GM11168 (cell line): ENCODE data around the gene SORL1.

ENCODE experiments used
- in situ Hi-C: fragments of 300-500 bp; cut with MboI; formaldehyde crosslinking; loops from one replicate; pipeline ENCODE4 v1.12.0; 2022; ENCODE audit warnings: low sequenced_read_pairs; ENCODE audit not compliant: unreplicated experiment

SORL1 gene

DNA sequence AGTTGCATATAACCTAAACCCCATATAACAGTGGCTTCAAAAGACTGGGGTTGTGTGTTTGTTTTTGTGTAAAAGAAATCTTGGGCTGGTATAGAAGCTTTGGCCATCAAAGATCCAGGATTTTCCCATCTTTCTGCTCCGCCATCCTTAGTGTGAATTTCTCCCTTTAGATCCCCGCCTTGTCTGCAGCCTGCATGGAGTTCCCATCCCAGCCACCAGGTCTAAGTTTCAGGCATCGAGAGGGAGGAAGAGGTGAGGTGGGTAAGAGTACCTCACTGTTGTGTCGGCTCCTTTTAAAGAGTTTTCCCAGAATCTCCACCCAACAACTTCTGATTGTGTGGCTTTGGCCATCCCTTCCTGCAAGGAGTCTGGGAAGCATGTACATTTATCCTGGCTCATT, 196.2 kb downstream of the SORL1 start:
- in situ Hi-C loops, result no loop called here

DNA sequence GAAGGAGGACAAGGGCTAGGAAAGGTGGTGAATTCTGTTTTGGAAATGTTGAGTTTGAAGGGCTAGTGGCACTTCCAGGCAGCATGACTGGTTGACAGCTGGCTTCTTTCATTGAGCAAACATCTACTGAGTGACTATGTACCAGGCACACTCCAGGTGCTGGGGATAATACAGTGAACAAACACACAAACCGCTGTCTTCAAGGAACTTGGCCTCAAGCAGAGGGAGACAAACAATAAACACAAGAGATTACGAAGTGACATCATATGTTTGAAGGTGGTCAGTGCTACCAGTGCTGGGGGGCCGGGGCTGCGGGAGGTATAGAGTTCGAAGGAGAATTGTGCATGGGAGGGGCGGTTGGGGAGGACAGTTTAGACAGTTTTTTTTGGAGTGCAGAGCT, 197.7 kb downstream of the SORL1 start:
- in situ Hi-C loops, result loop anchor here (10.0 to 25.0 kb wide), 2 partner anchors 555 to 863 kb away; no protein-coding TSS in a partner anchor

DNA sequence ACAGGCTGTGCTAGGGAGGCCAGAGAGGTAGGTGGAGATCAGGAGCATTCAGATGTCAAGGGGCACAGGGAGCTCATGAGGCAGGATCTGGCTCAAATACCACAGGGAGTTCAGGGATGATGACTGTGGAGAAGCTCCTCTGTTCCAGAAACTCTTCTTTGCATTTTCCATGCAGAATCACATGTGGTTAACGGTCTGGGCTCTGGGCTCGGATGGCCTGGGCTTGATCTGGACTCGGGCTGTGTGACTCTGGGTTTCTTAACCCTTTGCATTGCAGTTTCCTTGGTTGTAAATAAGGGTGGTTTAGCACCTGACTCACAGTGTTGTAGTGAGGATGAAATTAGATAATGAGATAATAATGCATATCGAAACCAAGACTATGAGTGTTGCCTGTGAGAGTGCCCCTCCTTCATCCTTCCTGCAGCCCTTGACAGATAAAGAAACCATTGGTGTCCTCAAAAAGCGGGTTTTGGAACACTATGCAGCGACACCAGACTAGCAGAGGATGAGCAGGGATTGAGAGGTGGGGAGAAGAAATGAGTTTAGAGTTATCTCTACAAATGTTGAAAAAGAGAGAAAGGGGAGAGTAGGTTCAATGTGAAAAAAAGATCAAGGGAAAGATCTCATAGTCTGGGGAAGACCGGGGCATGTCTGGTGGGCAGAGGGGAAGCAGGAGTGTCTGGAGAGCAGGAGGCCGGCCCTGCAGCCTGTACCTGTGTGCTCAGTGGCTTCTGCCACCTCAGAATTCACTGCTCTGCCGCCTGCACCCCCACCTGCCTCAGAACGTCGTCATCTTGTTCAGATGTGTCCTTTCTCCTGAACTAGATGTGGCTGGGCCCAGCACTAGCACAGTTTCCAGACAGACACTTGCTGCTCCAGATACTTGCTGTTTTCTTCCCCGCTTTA, 198.5 kb downstream of the SORL1 start:
- in situ Hi-C loops, result loop anchor here (10.0 to 25.0 kb wide), 2 partner anchors 554 to 862 kb away; no protein-coding TSS in a partner anchor

DNA sequence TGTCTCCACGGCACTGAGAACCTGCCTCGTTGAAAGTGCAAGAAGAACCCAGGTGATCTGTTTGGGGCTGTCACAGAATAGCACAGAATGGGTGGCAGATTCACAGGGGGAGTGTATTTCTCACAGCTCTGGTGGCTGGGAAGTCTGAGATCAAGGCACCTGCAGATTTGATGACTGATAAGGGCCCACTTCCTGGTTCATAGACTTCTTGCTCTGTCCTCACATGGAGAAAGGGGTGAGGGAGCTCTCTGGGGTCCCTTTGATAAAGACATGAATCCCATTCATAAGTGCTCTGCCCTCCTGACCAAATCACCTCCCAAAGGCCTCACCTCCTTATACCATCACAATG, 199.1 kb downstream of the SORL1 start:
- in situ Hi-C loops, result loop anchor here (10.0 to 25.0 kb wide), 2 partner anchors 554 to 861 kb away; no protein-coding TSS in a partner anchor

DNA sequence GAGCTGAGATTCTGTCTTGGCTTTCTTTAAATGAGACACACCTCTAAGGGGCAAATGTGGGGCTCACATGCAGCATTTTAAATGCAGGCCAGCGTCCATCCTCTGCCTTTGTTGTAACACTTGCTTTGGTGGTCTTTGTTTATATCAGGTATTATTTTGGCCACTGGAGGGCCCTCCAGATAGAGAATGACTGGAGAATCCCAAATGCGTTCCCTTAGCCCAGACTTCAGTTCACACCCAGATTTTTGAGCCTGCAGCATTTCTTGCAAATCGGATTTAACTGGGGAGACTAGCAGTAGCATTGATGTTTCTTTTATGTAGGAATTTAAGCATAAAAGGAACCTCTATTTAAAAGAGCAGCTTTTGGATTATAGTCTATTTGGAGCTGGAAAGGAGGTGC, 200.9 kb downstream of the SORL1 start:
- in situ Hi-C loops, result loop anchor here (10.0 to 25.0 kb wide), 2 partner anchors 552 to 859 kb away; no protein-coding TSS in a partner anchor

DNA sequence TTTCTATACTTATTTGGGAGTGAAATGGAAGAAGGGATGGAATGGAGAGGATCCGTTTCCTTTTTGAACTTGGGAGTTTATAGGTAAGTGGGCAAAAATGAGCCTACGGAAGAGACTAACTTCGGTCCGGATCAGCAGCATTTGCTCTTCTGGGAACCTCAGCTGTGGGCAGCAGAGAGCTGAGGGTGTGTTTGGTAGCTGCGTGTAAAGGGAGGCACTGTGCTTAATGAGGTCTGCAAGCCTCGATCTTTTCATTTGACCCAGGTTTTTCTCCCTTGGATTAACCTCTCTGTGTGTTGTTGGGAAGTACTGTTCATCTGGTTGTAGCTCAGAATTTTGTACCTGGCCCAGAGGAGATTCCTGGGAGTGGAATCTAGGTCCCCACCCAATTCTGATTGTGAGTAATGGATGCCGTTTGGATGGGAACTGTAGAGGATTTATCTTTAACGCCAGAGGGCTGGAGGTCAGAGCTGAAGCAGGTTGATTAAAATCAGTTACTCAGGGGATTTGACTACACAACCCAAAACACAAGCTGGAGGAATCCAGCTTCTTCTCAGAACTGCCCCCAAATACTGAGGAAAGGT, 202.2 kb downstream of the SORL1 start:
- in situ Hi-C loops, result loop anchor here (10.0 to 25.0 kb wide), 2 partner anchors 550 to 858 kb away; no protein-coding TSS in a partner anchor

DNA sequence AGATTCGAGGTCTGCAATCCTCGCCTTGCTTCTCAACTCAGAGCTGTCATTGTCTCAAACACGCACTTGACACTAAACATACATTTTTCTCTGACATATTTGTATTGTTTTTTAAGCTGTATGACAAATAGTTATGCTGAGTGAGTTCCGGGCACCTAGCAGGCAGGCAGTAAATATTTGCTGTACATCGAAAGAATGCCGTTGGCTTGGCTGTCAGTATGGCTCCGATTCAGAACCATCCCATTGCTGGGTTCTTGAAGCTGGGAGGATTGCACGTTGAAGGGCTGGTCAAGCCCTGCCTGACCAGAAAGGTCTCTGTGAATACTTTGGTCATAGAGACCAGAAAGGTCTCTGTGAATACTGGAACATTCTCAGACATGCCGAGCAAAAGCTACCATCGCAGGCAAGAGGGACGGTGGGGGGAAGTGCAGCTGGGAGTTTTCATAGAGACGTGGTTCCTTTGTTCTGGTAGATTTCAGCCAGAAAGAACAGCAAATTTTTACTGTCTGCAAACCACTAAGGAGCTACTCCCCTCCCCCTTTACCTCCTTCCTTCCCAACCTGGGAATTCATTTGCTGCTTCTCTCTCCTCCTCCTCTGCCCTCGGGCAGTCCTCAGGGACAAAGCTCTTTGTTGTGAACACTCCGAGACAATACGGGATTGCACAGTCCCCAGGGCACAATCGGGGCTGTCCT, 202.9 kb downstream of the SORL1 start:
- in situ Hi-C loops, result loop anchor here (10.0 to 25.0 kb wide), 2 partner anchors 550 to 857 kb away; no protein-coding TSS in a partner anchor

DNA sequence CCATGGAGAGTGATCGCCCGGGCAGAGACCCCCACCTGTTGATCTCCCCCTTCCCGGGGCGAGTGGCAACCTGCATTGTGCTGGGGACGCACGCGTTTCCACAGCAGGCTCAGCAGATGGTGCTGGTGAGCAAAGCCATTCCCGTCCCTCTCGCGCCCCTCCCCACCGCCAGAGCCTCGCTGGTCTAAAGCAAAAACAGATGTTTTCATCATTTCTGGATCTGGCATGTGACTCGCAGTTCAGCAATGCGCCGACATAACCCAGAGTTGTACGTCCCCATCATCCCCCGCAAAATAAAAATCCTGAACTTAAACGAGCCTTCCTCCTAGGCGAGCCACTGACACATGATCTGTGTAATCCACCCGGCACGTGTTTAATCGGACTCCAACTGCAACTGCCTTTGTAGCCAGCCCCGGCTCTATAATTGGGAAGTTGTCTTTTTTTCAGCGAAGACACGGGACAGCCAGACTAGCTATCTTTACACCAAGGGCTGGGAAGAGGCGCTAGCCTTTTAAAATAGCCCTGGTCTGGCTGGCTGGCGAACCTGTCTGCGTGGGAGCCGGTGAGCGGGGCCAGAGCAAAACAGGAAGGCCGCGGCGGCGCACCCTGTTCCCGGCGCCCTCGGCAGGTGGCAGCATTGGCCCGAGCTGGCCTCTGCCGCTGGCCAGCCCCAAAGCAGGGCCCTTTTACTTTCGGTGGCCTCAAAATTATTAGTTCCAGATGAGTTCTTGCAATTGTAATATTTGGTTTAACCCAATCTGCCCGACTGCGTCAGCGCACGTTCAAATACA, 203.6 kb downstream of the SORL1 start:
- in situ Hi-C loops, result loop anchor here (10.0 to 25.0 kb wide), 2 partner anchors 549 to 857 kb away; no protein-coding TSS in a partner anchor

DNA sequence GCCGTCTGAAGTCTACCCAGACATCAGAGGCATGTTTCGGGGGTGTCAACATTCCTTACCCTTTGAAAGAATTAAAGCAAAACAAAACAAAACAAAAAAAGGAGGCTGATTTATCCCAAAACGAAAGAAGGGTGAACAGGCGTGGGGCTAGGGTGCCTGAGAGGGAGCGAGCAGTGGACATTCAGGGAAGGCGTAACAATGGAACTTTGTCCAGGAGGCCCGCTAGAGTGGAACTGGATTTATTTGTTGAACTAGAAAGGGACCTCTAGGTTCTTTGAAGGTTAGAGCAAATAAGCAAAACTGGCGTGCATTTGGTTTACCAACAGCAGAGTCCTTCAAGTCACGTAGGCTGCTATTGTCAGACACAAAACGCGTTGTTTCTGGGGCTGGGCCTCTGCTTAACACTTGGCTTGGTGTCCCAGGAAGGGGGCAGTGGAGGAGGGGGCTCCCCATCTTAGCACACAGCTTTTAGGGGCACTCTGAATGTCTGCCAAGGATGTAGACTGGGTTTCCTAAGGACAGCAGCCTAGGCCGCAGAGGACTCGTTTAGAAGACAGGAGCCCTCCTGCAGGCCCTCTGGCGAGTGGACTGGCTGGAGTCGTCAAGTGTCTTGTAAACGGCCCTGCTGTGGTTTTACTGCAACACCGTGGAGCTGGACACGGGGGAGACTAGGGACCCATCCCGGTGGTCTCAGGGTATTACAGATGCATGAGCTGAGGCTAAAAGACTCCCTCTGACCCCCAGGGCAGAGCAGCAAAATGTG, 204.4 kb downstream of the SORL1 start:
- in situ Hi-C loops, result loop anchor here (10.0 to 25.0 kb wide), 2 partner anchors 548 to 856 kb away; no protein-coding TSS in a partner anchor

DNA sequence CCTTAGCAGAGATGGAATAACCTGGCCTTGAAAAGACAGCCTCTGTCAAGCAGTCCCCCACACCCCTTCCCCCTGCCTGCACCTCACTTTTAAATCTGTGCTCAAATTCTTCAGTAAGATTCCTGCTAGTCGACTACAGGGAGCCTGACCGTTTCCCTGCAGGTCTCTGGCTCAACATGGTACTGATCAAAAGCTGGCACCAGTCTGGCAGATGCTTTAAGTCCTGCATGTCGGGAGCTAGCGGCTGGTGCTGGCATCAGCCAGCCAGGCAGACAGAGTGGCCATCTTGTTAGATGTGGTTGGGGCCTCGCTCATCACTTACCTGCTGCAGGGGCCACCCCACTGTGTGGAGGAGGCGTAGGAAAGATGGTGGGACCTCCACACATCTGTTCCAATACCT, 205.0 kb downstream of the SORL1 start:
- in situ Hi-C loops, result loop anchor here (10.0 to 25.0 kb wide), 2 partner anchors 548 to 855 kb away; no protein-coding TSS in a partner anchor

DNA sequence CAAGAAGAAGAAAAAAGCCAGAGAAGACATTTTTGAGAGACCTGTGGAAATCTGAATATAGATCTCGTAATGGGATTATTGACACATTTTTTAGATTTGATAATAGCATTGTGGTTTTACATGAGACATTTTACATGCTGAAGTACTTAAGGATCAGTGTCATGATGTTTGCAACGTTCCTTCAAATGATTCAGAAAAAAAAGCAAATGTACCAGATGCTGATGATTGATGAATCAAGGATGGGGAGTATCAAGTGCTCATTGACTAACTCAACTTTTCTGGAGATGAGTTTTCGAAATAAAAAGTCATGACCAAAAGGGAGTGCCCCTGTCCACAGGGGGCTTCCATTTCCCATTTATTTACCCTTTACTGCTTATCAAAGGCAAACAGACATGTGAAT, 207.7 kb downstream of the SORL1 start:
- in situ Hi-C loops, result loop anchor here (10.0 to 25.0 kb wide), 2 partner anchors 545 to 852 kb away; no protein-coding TSS in a partner anchor

DNA sequence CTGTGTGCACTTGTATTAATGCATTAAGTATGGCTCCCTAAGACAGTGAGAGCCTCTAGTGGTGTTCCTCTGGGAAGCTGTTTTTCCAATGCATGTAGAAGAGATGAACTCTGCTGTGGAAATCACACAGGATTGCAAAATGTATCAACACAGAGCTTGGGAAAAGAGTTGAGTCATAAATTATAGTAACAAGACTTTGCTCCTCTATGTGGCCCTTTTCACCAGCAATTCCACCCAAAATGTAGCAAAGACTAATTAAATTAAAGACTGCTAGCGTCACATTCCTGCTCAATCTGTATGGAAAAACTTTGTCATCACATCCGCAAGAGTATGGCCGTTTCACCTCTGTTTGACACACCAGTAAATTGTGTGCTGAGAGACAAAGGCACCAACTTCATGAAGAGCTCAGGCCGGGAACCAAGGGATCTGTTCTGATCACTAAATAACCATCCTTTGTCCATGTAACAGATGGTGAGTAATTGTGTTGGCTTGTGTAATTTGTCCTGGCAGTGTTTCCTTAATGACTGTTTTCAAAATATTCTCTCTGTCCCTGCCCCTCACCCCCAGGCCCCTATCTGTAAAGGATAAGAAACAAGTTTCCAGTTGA, 209.9 kb downstream of the SORL1 start:
- in situ Hi-C loops, result loop anchor here (25.0 kb wide), 1 partner anchor 850 kb away; no protein-coding TSS in a partner anchor

DNA sequence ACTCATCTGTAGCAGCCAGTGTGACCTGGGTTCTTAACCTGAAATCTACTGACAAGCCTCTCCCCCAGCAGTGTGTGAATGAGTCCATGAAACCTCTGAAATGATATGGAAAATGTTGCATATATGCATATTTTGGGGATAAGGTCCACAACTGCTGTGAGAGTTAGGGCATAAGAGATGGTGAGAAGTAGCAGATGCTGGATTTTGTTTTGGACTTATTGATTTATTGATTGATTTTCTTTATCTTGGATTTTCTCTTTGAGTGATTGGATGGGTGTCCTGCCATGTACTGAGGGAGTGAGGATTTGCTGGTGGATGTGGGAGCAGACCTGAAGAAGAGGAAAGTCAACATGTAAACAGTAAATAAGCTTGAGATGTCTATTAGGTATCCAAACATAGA, 212.0 kb downstream of the SORL1 start:
- in situ Hi-C loops, result loop anchor here (25.0 kb wide), 1 partner anchor 848 kb away; no protein-coding TSS in a partner anchor

DNA sequence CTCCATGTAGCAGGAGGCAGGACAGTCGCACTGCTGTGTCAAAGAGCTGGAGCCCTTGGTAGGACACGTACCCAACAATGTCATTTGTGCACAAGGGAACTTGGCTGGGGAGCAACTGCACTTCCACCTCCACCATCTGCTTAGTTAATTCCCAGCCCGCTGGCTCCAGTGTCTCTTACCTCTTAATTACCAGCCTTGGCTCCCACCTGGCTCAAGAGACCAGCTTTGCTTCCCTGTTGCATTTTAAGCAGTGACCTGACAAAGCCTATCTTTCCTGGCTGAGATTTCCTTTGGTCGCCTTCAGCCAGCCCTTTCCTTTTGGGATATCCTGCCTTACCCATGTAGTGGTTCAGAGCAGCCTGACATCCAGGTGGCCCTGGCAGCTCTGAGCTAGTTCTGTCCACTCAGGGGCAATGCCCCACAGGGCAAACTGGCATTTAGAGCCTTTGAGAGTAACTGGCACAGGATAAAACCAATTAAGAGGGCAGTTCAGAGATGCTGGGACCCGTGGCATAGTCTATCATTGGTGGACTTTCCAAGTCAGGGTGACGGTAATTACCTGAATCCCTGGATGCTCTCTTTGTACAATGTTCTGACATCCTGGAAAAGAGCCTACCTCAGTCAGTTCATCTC, 213.2 kb downstream of the SORL1 start:
- in situ Hi-C loops, result loop anchor here (25.0 kb wide), 1 partner anchor 847 kb away; no protein-coding TSS in a partner anchor

DNA sequence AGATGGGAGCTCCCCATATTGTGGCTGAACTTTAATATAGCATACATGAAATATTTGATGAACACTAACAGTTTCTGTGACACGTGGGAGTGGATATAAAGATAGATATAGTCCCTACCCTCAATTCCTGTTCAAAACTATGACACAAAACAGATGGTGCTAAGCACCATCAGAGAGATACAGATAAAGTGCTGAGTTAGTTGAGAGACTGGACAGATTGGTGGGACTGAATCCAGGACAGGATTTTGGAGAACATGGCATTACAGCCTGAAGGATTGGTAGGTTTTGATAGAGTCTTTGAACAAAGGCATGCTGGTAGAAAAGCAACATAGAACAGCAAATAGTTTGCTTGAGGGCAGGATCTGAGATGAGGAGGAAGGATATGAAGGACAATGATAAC, 215.7 kb downstream of the SORL1 start:
- in situ Hi-C loops, result loop anchor here (25.0 kb wide), 1 partner anchor 844 kb away; no protein-coding TSS in a partner anchor

DNA sequence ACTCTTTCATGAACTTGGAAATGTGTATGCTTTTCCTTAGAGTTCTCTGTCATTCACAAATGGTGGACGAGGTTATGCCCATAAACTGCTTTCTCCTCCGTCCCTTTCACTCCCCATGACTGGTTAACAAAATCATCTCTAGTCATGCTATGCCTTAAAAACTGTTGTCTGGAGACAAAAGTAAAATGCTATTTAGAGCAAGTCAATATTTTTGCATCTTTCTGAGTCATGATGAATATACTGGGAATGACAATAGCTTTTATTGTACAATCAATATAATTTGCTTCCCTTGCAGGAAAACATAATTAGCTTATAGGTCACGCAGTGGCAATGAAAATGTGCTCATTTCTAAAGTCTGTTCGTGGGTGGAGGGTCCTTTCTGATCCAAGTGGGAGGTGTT, 217.3 kb downstream of the SORL1 start:
- in situ Hi-C loops, result loop anchor here (25.0 kb wide), 1 partner anchor 843 kb away; no protein-coding TSS in a partner anchor

DNA sequence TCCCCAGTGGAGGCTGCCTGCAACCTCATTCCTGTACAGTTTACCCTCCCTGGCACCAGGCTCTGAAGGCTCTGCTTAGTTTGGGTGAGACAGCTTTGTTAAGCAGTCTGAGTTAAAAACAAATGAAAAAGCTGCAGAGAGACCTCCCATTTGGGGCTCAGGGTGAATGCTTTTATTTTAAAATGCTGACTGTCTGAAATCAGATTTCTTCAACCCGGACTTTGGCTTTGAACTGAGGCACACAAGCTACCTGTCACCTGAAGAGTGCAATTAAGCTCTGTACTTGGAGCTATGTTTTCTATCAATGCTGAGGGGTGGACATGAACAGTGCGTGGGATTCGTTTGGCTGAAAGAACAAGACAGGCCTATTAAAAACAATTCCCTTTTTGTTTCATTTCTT, 218.2 kb downstream of the SORL1 start:
- in situ Hi-C loops, result loop anchor here (25.0 kb wide), 1 partner anchor 842 kb away; no protein-coding TSS in a partner anchor
